Gastrocnemius medialis (tissue), 4 donors: ENCODE results near the gene ICAM4.

ENCODE experiments used
- POLR2A ChIP-seq, 2 donors: fragments of 450-650 bp; IDR thresholded peaks; one replicate each; pipeline ENCODE4 v1.6.1; 2017; ENCODE audit warnings: antibody characterized with exemption in 2 of 2, mild to moderate bottlenecking in 2 of 2, moderate library complexity in 2 of 2
- TF ChIP-seq, protein P1 (sequence below), 5 experiments: fragments of 450-650 bp in 3 of 5; fragments of 200-600 bp in 2 of 5; sonication (generic) in 2 of 5; IDR thresholded peaks in 4 of 5; conservative IDR thresholded peaks in 1 of 5; 1 replicate in 4 of 5; 2 replicates in 1 of 5; pipeline ENCODE4 v1.5.1; 2016 to 2019; ENCODE audit warnings: antibody characterized with exemption in 5 of 5, mild to moderate bottlenecking in 3 of 5, moderate library complexity in 3 of 5

DNA sequence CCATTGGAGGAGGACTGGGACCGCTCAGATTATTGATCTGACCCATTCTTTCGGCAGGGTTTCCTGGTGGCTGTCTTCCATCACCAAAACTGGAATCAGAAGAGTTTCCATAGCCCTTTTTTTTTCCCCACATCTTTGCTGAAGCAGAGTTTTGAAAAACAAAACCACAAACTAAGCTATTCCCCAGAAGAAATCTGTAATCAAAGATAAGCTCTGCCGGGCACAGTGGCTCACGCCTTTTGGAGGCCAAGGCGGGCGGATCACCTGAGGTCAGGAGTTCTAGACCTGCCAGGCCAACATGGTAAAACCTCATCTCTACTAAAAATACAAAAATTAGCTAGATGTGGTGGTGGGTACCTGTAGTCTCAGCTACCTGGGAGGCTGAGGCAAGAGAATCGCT is 20.0 kb upstream of the ICAM4 start:
- TF ChIP-seq, protein P1, sequence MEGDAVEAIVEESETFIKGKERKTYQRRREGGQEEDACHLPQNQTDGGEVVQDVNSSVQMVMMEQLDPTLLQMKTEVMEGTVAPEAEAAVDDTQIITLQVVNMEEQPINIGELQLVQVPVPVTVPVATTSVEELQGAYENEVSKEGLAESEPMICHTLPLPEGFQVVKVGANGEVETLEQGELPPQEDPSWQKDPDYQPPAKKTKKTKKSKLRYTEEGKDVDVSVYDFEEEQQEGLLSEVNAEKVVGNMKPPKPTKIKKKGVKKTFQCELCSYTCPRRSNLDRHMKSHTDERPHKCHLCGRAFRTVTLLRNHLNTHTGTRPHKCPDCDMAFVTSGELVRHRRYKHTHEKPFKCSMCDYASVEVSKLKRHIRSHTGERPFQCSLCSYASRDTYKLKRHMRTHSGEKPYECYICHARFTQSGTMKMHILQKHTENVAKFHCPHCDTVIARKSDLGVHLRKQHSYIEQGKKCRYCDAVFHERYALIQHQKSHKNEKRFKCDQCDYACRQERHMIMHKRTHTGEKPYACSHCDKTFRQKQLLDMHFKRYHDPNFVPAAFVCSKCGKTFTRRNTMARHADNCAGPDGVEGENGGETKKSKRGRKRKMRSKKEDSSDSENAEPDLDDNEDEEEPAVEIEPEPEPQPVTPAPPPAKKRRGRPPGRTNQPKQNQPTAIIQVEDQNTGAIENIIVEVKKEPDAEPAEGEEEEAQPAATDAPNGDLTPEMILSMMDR (IDR thresholded peaks at IDR 0.05 in 4 of 5, conservative IDR thresholded peaks at IDR 0.05 in 1 of 5) = no peak
- TF ChIP-seq POLR2A (IDR thresholded peaks at IDR 0.05) = no peak
